Fibroblast of the aortic adventitia (primary cell): ENCODE data around the gene CDON. TPM values are rescaled to one million over a fixed set of nuclear protein-coding genes. Genes with fewer than 3 reads are reported as not detected.

Experiments
- DNase-seq: peaks from one replicate; pipeline ENCODE4 v3.0.0-alpha.2; 2010; ENCODE audit warnings: low read depth
- H3K4me3 ChIP-seq: 2 replicates; pipeline ENCODE4 v1.5.1; 2011; ENCODE audit warnings: low read depth, mild to moderate bottlenecking, control low read depth, low read length, moderate library complexity
- CTCF ChIP-seq: IDR thresholded peaks from 2 replicates; pipeline ENCODE4 v1.5.1; 2011; ENCODE audit warnings: mild to moderate bottlenecking, low read length, control low read depth, inconsistent platforms; ENCODE audit not compliant: insufficient read depth
- total RNA-seq: library from RNA; depleted of rRNA; stranded (reverse); fragments of >200 nt; gene quantifications from 2 replicates; pipeline ENCODE4 v1.2.3, GENCODE V29; 2012; ENCODE audit warnings: low replicate concordance

CDON gene
- total RNA-seq, 1 donor = 54.4 TPM

GRCh38 chr11:126048197-126048596 is 14.5 kb downstream of the CDON start:
- no peak for TF ChIP-seq CTCF
- peak; percentile 46 for DNase-seq
- H3K4me3 ChIP-seq = no peak overlapping the region

- no peak overlapping the region for H3K4me3 ChIP-seq
- DNase-seq = no peak
- TF ChIP-seq CTCF = no peak
Measured at GRCh38 chr11:126046570-126047195, 16.0 kb downstream of the CDON start.

- DNase-seq = no peak
- TF ChIP-seq CTCF = no peak
- no peak overlapping the region for H3K4me3 ChIP-seq
Measured at GRCh38 chr11:126039485-126040271, 23.0 kb downstream of the CDON start.

GRCh38 chr11:126035718-126036117 is 26.9 kb downstream of the CDON start:
- TF ChIP-seq CTCF = no peak
- no peak for DNase-seq
- H3K4me3 ChIP-seq = no peak overlapping the region

GRCh38 chr11:126034933-126035425 is 27.7 kb downstream of the CDON start:
- H3K4me3 ChIP-seq = no peak overlapping the region
- TF ChIP-seq CTCF = no peak
- peak; percentile 57 for DNase-seq

- peak; percentile 37 for DNase-seq
- no peak for TF ChIP-seq CTCF
- H3K4me3 ChIP-seq = no peak overlapping the region
Measured at GRCh38 chr11:126034039-126034932, 28.4 kb downstream of the CDON start.
